Activated CD8-positive, alpha-beta memory T cell treated with anti-CD3 and anti-CD28 coated beads for 48 hours (primary cell): ENCODE measurements around the gene DACT2.
"Not testable (repeated sequence)": the region's sequence is repeated elsewhere in the genome, so short reads cannot be mapped to it uniquely, and the experiment has no call there.

Source experiments
- DNase-seq, 3 experiments: peaks; one replicate each; pipeline ENCODE4 v3.0.0-alpha.2; 2020; ENCODE audit warnings: low read depth in 2 of 3, low spot score in 2 of 3

The DACT2 gene

DNA sequence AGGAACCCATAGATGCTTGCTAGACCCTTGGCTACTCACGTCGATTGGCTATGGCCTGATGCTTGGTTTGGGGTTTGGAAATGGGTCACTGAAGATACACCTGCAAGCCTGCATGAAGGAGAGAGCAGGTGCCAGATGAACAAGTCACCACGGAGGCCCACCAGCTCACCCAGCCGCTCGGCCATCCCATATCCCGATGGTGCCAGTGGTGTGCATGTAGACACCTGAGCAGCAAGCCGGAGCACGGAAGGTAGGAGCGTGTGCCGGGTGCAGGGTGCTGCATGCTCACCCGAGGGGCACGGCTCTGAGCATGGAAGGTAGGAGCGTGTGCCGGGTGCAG, 35.9 kb downstream of the DACT2 start:
- DNase-seq, result no peak

DNA sequence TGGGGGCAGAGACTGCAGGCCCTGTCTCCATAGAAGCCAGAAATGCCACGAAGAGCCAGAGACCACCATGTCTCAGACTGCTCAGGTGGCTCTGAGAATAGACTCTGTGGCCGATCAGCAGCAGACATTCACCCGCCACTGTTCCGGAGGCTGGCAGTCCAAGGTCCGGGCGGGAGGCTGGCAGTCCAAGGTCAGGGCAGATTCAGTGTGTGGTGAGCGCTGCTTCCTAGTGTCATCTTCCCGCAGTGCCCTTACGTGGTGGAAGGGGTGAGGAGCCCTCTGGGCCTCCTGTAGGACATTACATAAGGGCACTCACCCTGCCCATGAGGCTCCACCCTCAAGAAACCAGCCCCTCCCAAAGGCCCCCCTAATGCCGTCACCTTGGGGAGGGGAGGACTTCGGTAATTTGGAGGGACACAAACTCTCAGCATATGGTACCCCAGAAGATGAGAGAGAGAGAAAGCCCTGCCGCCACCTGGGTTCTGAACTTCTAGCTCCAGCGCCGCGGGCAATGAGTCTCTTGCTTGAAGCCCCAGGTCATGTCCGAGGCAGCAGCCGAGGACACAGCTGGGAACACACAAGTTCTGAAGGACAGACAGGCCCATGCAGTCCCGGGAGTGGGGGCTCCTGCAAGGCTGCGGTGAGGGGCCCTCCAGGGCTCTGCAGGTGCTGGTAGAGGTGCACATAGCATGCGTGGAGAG, 36.4 kb downstream of the DACT2 start:
- DNase-seq, result no peak

DNA sequence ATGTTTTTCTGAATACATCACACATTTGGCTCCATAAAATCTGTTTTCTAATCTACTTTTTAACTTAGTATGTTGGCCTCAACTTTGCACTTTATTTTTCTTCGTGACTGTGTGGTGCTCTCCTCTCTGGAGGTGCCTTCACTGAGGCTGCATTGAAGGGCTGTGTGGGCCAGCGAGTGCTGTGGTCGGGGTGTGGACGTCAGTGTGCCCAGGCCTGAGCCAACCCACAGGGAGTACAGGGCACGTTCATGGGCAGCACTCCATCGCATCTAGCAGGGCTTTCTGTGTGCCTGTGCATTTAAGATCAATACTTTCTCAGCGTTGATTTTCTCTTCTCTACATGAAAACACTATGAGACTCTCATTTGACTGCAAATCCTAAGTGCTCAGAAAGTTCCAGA, 37.8 kb downstream of the DACT2 start:
- DNase-seq, result no peak

DNA sequence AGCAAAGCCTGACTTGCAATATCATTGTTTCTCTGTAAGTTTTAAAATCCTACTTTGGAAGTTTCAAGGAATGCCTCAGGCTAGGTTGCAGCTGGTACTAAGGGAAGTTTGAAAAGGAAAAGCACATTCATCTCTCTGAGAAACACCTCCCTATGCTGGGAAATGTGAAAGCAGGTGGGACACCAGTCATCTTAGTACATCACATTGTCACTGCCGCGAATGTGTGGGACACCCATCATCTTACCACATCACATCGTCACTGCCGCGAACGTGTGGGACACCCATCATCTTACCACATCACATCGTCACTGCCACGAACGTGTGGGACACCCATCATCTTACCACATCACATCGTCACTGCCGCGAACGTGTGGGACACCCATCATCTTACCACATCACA, 38.3 kb downstream of the DACT2 start:
- not testable (repeated sequence) for DNase-seq

DNA sequence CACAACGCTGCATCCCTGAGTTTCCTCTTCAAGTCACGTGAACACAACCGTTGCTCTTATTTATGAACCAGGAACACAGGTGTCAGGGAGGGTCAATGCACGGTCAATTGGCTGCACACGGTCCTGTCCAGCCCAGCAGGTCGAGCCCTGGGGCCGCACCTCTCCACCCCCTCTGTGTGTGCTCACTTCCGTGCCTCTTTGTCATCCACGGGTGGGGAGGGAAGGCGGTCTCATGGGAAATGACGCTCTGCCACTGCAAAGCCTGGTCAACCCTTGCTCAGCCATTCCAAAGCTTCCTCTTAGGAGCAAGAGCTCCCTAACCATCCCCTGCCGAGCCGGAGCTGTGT, 38.7 kb downstream of the DACT2 start:
- DNase-seq, result no peak

DNA sequence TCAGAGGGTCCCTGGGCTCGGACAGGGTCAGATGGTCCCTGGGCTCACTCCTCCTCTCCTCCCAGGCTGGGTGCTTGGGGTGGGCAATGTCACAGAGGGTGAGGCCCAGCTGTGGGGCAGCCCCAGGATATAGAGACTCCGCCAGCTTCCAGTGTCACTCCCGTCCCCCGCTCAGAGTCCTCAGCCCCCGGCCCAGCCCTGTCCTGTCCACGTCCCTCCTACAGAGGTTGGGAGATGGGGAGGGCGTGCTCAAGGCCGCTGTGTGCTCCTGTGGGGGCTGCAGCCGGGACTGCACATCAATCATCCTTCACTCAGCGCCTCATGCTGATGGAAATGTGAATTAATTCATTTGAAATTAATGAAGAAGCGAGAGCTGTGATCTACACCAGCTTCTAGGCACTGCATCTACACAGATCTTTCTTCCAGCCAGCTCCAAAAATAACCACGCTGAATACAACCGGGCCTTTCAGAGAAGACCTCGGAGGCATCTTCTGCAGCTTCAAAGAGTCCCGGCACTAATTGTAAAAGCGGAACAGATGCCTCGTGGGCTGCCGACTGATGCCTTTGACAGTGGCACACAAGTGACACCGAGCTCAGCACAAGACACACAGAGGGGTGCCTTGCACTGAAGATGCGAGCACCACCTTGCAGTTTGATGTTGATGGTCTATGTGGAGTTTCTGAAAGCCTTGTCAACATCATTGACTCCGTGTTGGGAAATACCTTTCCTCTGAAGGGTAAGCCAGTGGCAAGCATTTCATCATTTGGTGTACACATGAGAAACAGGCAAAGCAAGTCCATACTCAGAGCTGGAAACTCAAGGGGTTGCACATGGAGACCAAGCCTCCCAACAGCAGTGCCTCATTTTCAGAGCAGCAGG, 39.3 kb downstream of the DACT2 start:
- DNase-seq, result no peak

DNA sequence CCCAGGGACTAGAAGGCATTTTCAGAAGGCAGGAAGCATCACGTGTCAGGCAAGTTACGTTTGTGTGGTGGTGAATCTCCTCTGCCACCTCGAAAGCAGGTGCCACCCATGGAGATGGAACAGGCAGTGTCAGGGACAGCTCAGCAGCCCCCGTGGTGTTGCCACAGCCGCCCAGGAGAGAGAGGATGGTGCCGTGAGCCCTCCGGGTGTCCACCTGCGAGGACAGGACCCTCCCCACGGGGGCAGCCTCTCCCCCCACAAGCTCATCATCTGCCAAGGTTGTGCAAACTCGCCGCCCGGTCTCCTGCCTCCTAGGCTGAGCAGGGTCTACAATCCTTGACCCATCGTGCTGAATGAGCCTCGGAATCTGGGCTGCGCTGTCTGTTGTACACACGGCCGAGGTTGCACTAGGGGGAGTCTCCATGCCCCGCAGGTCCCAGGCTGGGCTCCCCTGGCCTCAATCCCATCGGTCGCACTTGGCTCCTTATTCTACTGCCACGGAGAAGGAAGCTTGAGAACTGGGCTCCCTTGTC, 40.1 kb downstream of the DACT2 start:
- DNase-seq, result no peak

DNA sequence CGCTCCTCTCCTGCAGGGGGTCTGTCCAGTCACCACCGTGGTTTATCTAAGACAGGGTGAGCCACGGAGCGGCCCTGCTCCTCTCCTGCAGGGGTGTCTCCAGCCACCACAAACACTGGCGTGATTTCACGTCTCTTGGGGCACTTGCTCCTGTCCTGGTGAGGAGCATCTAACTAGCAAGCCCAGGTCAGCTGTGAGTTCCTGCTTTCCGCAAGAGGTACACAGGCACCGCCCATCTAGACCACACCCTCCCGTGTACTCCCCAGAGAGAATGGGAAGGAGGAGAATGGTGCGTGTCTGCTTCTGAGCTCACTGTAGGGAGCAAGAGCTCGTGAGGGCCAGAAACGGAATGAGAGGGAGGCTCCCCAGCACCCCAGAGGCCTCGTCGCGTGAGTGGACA, 40.7 kb downstream of the DACT2 start:
- no peak for DNase-seq

DNA sequence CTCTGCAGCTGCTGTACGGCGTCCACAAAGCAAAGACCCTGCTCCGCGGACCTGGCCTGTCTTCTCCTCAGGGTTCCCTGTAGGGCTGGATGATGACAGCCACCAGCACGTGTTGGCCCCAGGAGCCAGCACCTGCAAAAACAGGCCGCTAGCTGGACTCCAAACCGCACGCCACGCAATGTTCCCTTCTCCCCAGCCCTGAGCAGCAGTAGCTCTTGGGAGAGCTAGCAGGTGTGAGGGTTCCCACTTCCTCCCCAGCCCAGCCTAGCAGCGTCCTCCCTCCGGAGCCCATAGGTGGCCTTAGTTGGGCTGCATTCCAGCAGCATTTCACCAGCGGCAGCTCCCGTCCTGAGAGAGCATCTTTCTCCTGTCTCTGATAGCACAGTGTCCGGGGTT, 42.3 kb downstream of the DACT2 start:
- DNase-seq, result no peak

DNA sequence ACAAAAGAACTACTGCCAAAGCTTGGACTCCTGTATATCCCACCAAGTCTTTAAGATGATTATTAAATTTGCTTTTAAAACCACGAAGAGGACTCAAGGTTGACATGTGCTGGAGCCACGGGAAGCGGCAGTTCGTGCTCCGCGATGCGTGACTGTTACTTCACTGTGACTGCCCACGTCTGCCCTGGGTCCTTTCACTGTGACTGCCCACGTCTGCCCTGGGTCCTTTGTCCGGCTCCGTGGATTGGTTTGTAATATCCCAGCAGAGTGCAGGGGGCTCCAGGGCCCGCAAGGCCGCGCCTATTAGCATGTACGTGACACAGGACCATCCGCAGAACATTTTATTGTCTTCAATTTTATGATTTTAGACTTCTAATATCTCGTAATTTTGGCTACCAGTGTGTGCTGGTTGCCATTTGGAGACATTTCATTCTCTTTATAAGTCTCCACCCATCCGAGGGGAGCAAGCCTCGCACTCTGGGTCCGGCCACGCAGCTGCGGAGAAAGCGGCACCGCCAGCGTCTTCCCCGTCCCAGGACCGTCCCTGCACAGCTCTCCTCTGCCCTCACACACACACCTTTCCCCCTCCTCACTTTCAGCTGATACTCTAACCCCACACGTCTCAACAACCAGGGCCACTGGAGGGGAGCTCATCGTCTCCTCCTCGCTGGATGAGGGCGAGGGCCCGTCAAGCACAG, 42.9 kb downstream of the DACT2 start:
- no peak for DNase-seq

DNA sequence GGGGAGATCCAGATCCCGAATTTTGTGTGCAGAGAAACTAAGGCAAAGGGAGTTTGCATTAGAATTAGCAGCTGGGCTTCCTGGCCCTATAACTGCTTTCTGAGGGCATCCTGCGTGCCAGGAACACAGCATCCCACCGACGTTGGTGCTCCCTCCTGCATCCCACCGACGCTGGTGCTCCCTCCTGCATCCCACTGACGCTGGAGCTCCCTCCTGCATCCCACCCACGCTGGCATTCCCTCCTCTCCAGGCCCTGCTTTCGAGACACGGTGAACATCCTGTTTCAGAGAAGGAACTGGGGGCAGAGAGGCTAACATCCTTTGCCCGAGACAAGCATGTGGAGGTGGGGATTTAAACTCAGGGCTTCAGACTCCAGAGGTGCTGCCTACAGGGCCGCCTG, 44.4 kb downstream of the DACT2 start:
- no peak for DNase-seq

DNA sequence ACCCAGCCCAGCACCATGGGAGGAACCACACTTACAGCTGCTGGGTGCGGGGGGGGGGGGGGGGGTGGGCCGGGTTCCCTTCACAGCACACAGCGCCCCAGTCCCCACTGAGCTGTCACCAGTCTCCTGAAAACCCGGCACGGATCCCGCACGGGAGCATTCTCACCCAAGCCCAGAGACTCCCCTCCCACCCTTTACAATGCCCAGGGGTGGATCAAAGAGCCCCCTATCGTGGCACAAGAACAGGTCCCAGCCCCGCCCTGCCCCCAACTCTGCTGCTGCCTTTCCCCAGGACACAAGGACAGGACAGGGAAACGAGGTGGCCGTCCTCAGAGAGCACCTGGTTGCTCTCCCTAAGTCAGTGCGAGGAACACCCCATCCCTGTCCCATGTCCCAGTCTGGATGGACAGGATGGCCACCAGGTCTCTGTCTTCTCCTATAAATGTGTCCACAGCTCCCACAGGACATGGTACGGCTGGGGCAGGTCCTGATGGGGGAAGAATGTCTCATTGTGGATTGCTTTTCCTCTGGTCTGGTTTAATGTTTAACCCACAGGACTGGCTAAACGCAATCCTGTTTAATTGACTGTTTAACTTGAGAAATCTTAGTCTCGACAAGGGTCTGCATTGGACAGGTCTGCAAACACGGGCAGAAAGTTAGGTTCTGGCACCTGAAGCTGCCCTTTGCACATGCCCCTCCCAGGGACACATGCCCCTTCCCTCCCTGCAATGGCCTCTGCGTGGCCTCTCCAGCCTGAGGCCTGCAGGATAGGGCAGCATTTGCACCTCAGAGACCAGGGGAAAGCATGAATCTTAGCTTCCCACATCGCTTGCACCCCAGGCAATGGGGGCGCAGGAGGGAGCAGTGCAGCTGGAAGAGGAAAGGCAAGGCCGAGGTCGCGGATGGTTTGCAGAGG, 45.3 kb downstream of the DACT2 start:
- DNase-seq, result no peak

DNA sequence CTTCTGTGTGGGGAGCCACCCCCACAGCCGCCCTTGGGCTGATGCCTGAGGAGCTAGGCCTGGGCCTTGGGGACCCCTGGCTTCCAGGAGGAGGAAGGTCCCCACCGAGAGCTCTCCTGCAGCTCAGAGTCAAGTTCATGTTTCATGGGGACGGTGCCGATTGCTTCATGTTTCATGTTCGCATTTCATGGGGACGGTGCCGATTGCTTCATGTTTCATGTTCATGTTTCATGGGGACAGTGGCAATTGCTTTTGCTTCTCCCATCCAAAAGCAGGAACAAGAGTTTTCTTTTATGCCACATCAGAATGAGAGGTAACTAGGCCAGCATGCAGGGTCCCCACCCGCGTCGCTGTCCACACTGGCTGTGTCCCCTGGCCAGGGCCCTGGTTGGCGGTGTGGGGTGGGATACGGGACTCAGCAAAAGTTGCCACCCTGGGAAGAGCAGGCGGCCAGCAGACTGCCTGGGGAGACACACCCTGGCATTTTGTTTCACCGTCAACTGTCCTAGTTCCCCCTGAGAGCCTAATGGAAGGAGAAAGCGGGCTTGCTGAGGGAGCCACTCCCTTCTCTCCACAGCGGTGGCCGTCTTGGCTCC, 46.0 kb downstream of the DACT2 start:
- DNase-seq, result no peak

DNA sequence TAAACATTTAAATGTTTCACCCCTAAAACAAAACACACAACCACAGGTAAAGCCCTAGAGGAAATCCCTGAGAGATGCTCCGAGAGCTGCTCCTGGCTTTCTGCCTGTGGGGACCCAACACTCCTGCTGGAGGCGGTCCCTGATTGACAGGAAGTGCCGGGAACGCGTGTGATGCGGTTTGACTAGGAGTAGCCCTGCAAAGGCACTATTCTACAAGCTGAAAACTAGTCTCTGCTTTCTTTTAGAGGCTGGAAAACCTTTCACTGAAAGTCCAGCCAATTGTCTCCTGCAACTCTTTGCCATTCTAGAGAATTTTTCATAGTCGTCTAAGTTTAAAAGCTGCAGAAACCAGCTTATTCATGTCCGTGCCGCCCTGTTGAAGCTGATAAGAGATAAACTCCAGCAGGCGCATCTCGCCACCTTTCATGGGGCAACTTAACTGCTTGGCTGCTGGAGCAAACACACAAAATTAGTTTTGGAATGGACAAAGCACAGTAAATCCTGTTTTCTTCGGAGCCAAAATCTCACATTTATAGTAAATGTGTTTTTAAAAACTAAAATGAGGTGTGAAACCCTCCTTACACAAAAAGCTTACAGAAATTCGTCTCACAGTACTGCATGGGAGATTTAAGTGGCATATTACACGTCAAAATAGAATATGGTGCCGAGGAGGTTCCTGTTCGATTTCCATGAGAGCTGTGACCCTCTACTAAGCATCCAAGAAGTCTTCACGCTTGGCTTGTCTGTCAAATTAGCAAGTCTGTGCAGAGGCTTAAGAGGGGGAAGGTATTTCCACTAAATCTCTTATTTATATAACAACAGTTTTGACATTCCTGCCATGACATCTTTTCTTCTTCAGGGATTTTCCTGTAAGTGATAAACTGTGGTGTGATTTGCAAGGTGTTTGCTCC, 46.9 kb downstream of the DACT2 start:
- DNase-seq, result no peak

DNA sequence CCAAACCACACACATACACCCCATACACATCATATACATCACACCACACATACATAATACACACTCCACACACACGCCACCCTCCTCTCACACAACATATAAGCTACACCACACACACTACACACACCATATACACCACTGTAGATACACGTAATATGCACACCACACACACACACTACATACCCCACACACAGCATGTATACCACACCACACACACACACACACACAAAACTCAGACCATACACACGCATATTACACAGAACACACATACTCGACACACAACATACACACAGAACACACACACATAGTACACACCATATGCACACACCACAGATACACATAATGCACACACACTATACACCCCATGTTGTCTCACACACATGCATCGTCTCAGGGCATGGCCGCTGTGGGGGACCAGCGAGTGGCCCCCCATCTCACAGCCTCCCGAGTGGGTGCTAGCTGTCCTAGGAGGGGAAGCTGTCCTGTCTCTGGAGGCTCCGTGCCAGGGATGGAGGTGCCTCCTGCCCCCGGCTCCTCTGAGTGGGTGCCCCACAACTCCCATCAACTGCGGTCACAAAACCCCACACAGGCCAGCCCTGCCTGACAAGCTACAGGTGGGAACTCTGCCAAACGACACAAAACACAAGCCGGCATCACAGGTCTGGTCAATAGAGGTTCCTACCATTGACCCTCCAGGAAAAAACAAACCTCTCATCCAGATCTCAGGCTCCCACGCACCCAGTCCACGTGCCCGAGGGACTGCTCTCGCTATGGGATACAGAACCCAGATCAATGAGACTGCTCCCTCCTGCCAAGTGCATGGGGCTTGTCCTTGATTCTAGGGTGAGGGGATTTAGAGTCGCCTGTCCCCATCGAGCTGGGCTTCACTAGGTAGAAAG, 49.1 kb downstream of the DACT2 start:
- DNase-seq, result no peak

DNA sequence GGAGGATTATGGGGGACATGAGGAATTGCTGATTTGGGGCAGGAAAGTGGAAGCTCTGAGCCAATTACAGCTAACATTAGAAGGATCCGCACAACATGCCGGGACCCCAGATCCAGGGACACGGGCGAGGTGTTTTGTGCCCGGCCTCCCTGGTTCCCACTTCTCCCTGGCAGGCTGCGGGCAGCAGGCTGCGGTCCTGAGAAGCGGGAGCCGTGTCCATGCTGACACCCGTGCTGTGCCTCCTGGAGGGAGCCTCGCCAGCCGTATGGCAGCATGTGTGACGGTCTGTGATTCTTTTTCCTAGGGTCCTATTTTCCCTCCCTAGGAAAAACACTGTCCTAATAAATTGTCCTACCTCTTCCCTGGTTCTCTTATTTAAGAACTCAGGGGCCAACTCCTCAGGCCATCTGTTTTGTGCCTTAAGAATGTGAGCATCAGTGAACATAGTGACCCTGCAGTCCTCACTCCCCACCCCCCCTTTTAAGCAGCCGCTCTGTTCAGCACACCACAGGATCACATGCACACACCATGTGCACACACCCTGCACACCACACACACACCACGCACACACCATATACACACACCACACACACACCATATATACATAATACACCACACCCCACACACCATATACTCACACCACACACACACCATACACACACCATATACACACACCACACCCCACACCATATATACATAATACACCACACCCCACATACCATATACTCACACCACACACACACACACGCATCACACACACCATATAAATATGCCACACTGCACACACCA, 49.9 kb downstream of the DACT2 start:
- no peak for DNase-seq

DNA sequence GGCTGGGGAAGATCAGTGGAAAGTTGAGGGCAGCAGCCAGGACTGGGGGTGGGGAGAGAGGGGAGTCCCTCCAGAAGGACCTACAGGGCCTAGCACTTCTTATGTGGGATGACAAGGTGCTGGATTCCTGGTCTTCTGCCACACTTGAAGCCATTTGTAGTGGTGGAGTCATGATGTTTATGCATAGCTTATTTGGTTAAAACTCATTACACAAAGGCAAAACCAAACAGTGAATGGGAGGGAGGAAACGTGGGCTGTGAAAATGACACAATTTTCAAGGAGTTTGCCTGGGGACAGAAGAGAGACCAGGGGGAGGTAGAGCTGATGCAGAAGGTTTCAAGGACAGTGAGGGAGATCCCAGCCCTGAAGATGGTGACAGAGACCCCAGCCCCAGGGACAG, 50.8 kb downstream of the DACT2 start:
- DNase-seq, result no peak

DNA sequence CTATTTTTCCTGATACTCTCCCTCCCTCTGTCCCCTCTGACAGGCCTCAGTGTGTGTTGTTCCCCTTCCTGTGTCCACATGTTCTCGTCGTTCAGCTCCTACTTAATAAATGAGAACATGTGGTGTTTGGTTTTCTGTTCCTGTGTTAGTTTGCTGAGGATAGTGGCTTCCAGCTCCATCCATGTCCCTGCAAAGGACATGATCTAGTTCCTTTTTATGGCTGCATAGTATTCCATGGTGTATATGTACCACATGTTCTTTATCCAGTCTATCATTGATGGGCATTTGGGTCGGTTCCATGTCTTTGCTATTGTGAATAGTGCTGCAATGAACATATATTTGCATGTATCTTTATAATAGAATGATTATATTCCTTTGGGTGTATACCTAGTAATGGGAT, 51.8 kb downstream of the DACT2 start:
- not testable (repeated sequence) for DNase-seq
